DND-41 (cell line): ENCODE results near the gene NUAK1.

Experiments used
- ATAC-seq: fragments of 200-7000 bp; cut with Tn5 transposase; 3 replicates; pipeline ENCODE4 v1.9.1; 2021; ENCODE audit warnings: low read depth; ENCODE audit not compliant: insufficient read depth
- DNase-seq: peaks from one replicate; pipeline ENCODE4 v3.0.0-alpha.2; 2020
- H2AFZ ChIP-seq: 2 replicates; pipeline ENCODE4 v1.6.0; 2012; ENCODE audit warnings: low read depth, low read length
- H3K27ac ChIP-seq: 2 replicates; pipeline ENCODE4 v1.5.1; 2012; ENCODE audit warnings: low read length, inconsistent platforms
- H3K27me3 ChIP-seq: fragments of 200-600 bp; sonication (generic); 2 replicates; pipeline ENCODE4 v1.6.0; 2012; ENCODE audit warnings: low read length, mild to moderate bottlenecking, inconsistent platforms; ENCODE audit not compliant: insufficient read depth, poor library complexity
- H3K36me3 ChIP-seq: 2 replicates; pipeline ENCODE4 v1.5.1; 2012; ENCODE audit warnings: low read length, inconsistent platforms; ENCODE audit not compliant: insufficient read depth
- H3K4me1 ChIP-seq: 2 replicates; pipeline ENCODE4 v1.5.1; 2012; ENCODE audit warnings: mild to moderate bottlenecking, low read length; ENCODE audit not compliant: insufficient read depth
- H3K4me2 ChIP-seq: 2 replicates; pipeline ENCODE4 v1.6.0; 2012; ENCODE audit warnings: mild to moderate bottlenecking, moderate library complexity, low read length, inconsistent platforms; ENCODE audit not compliant: insufficient read depth
- H3K4me3 ChIP-seq, 2 experiments: fragments of 200-600 bp in 1 of 2; shearing (Covaris generic) in 1 of 2; 2 replicates each; pipeline ENCODE4 v1.5.1; 2012 to 2016; ENCODE audit warnings: inconsistent platforms in 2 of 2, low read length in 2 of 2, mild to moderate bottlenecking in 2 of 2, low read depth in 1 of 2, moderate library complexity in 1 of 2
- H3K79me2 ChIP-seq: 2 replicates; pipeline ENCODE4 v1.6.0; 2012; ENCODE audit warnings: low read length, inconsistent platforms; ENCODE audit not compliant: insufficient read depth
- H3K9ac ChIP-seq: 2 replicates; pipeline ENCODE4 v1.6.0; 2012; ENCODE audit warnings: low read depth, mild to moderate bottlenecking, inconsistent platforms, low read length, moderate library complexity
- H3K9me3 ChIP-seq: 2 replicates; pipeline ENCODE4 v1.5.1; 2012; ENCODE audit warnings: low read length, moderate library complexity, mild to moderate bottlenecking, inconsistent platforms; ENCODE audit not compliant: insufficient read depth, severe bottlenecking
- H4K20me1 ChIP-seq: 2 replicates; pipeline ENCODE4 v1.6.0; 2012; ENCODE audit warnings: low read length; ENCODE audit not compliant: insufficient read depth
- EZH2 ChIP-seq: IDR thresholded peaks from 3 replicates; pipeline ENCODE4 v1.6.1; 2012; ENCODE audit warnings: borderline replicate concordance, low read depth, mild to moderate bottlenecking, moderate library complexity, low read length, inconsistent platforms; ENCODE audit not compliant: severe bottlenecking
- TF ChIP-seq, protein P1 (sequence below): IDR thresholded peaks from 2 replicates; pipeline ENCODE4 v1.5.1; 2012; ENCODE audit warnings: borderline replicate concordance, low read length, moderate library complexity, mild to moderate bottlenecking; ENCODE audit not compliant: poor library complexity, severe bottlenecking; ENCODE audit errors: extremely low read depth

NUAK1 gene

DNA sequence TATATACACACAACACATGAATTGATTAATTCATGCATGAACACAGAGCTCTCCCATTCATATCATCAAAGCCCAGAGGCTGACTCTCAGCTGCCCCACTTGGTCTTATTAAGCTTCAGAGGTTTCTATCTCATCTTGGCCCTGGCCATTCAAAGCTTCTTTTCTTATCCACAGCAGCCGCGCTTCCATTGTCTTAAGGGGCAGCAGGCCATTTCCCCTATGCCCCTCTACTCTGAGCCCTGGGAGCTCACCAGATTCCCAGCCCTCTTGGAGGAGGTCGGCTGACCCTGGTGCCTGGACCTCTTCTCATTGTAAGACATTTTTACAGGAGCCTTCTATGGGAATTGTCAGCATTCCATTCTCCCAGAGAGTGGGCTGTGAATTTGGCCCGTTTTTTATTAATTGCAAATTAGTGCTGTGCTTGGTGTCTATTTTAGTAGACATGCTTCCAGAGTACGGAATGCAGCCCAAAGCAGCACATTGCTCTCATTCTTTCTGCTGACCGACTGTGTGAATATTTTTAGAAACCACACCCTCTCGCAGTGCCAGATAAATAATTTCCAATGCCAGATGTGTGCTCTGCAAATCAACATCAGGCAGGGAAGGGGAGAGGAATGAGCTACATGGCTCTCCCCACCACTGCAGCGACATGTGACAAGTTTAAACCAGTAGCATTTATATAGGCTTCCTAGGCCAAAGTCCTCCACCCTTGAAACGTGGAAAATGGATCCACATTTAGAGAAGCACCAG is 58.5 kb downstream of the NUAK1 start:
- Histone ChIP-seq H3K4me1 (no peaks in the 10 kb centered on the region), H4K20me1 (no peaks in the 10 kb centered on the region), H3K36me3 (no peaks in the 10 kb centered on the region), H3K9me3 (no peaks in the 10 kb centered on the region), H3K27ac (no peak overlapping the region), H3K4me2 (no peak overlapping the region), H2AFZ (no peak overlapping the region), H3K27me3 (peaks cover 13% of the 10 kb centered on the region), H3K9ac (no peak overlapping the region), H3K4me3 (no peak overlapping the region), H3K79me2 (no peaks in the 10 kb centered on the region)
- no peak for ATAC-seq
- no peak for DNase-seq
- no peak for TF ChIP-seq EZH2
- TF ChIP-seq, protein P1, sequence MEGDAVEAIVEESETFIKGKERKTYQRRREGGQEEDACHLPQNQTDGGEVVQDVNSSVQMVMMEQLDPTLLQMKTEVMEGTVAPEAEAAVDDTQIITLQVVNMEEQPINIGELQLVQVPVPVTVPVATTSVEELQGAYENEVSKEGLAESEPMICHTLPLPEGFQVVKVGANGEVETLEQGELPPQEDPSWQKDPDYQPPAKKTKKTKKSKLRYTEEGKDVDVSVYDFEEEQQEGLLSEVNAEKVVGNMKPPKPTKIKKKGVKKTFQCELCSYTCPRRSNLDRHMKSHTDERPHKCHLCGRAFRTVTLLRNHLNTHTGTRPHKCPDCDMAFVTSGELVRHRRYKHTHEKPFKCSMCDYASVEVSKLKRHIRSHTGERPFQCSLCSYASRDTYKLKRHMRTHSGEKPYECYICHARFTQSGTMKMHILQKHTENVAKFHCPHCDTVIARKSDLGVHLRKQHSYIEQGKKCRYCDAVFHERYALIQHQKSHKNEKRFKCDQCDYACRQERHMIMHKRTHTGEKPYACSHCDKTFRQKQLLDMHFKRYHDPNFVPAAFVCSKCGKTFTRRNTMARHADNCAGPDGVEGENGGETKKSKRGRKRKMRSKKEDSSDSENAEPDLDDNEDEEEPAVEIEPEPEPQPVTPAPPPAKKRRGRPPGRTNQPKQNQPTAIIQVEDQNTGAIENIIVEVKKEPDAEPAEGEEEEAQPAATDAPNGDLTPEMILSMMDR = no peak

DNA sequence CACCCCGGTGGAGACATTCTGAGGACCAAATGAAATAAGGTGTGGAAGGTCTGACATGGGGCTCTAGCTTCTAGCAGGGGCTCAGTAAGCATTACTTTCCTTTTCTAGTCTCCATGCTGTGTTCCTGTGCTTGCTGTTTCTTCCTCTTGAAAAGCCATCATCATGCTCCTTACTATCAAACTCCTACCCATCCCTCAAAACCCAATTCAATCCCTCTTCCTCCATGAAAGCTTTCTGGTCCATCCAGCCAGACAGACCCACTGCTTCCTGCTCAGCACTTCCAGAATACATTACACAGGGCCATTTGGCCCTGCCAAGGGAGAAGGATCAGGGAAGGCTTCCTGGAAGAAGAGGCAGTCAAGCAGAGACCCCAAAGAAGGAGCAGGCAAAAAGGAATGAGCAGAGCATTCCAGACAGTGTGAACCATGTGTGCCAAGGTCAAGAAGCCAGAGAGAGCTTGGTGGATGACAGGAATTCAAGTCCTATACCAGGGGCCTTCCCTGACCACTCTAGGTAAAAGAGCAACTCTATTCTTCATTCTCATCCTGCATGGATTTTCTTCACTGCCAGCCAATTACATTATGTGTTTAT is 59.5 kb downstream of the NUAK1 start:
- ATAC-seq (no peak), DNase-seq (no peak)
- no peaks in the 10 kb centered on the region for H3K79me2 ChIP-seq
- H3K4me3 ChIP-seq = no peak overlapping the region
- H3K4me2 ChIP-seq = no peak overlapping the region
- no peak overlapping the region for H3K9ac ChIP-seq
- no peak for TF ChIP-seq EZH2
- TF ChIP-seq, protein P1 = no peak
- H4K20me1 ChIP-seq = no peaks in the 10 kb centered on the region
- peaks cover 14% of the 10 kb centered on the region for H3K27me3 ChIP-seq
- H3K9me3 ChIP-seq = no peaks in the 10 kb centered on the region
- H2AFZ ChIP-seq = no peak overlapping the region
- H3K27ac ChIP-seq = no peak overlapping the region
- no peaks in the 10 kb centered on the region for H3K4me1 ChIP-seq
- no peaks in the 10 kb centered on the region for H3K36me3 ChIP-seq

GRCh38 chr12:106078358-106079010 is 60.3 kb downstream of the NUAK1 start:
- Histone ChIP-seq H4K20me1 (no peaks in the 10 kb centered on the region), H3K9ac (no peak overlapping the region), H3K27ac (no peak overlapping the region), H3K4me3 (no peak overlapping the region), H3K79me2 (no peaks in the 10 kb centered on the region), H3K36me3 (no peaks in the 10 kb centered on the region), H3K4me1 (no peaks in the 10 kb centered on the region), H3K9me3 (no peaks in the 10 kb centered on the region), H2AFZ (no peak overlapping the region), H3K27me3 (peaks cover 11% of the 10 kb centered on the region), H3K4me2 (no peak overlapping the region)
- ATAC-seq (no peak), DNase-seq (no peak)
- TF ChIP-seq, protein P1 = no peak
- TF ChIP-seq EZH2 = no peak
